Liver (tissue), 3 donors: ENCODE results near the gene IL17RC.

Experiments used
- CTCF ChIP-seq: fragments of 150-350 bp; IDR thresholded peaks from 2 replicates; pipeline ENCODE4 v1.5.1; 2017; ENCODE audit warnings: improper control_type of control experiment, low read depth, low read length; ENCODE audit not compliant: missing input control
- EGR1 ChIP-seq, 2 donors: IDR thresholded peaks; 2 replicates each; pipeline ENCODE4 v1.6.1; 2016 to 2018; ENCODE audit warnings: antibody characterized with exemption in 2 of 2, low read depth in 2 of 2
- FOXA1 ChIP-seq: IDR thresholded peaks from 2 replicates; pipeline ENCODE4 v1.6.1; 2016; ENCODE audit warnings: antibody characterized with exemption
- GABPA ChIP-seq, 2 donors: IDR thresholded peaks in 1 of 2; conservative IDR thresholded peaks in 1 of 2; 2 replicates each; pipeline ENCODE4 v1.6.1; 2016; ENCODE audit warnings: antibody characterized with exemption in 2 of 2, mild to moderate bottlenecking in 1 of 2, moderate library complexity in 1 of 2
- HNF4A ChIP-seq, 2 donors: conservative IDR thresholded peaks; 2 replicates each; pipeline ENCODE4 v1.6.1; 2016; ENCODE audit warnings: antibody characterized with exemption in 2 of 2, mild to moderate bottlenecking in 2 of 2
- JUND ChIP-seq, 2 donors: IDR thresholded peaks; 2 replicates each; pipeline ENCODE4 v1.6.1; 2016; ENCODE audit warnings: antibody characterized with exemption in 2 of 2
- MAX ChIP-seq: IDR thresholded peaks from 2 replicates; pipeline ENCODE4 v1.6.1; 2016; ENCODE audit warnings: antibody characterized with exemption
- RAD21 ChIP-seq, 2 donors: IDR thresholded peaks; 2 replicates each; pipeline ENCODE4 v1.6.1; 2016; ENCODE audit warnings: antibody characterized with exemption in 2 of 2, mild to moderate bottlenecking in 2 of 2
- REST ChIP-seq: IDR thresholded peaks from 2 replicates; pipeline ENCODE4 v1.6.1; 2016; ENCODE audit warnings: antibody characterized with exemption, mild to moderate bottlenecking
- YY1 ChIP-seq: IDR thresholded peaks from 2 replicates; pipeline ENCODE4 v1.6.1; 2016; ENCODE audit warnings: antibody characterized with exemption, mild to moderate bottlenecking
- donor health status: healthy.
- donor health status: healthy.

- TF ChIP-seq CTCF (no peak), YY1 (no peak), RAD21 (IDR thresholded peaks at IDR 0.05) (no peak), GABPA (IDR thresholded peaks at IDR 0.05 in 1 of 2, conservative IDR thresholded peaks at IDR 0.05 in 1 of 2) (no peak), HNF4A (conservative IDR thresholded peaks at IDR 0.05) (no peak), EGR1 (IDR thresholded peaks at IDR 0.05; ENCODE audit: low read depth in 2 of 2) (no peak), MAX (no peak), REST (no peak), FOXA1 (no peak), JUND (IDR thresholded peaks at IDR 0.05) (no peak)
These were observed 18.1 kb downstream of the IL17RC start for GRCh38 chr3:9934993-9935392.
